ENCODE data around the gene NR6A1. TPM values are rescaled to one million over a fixed set of nuclear protein-coding genes. Genes with fewer than 3 reads are reported as not detected.
A peak's percentile ranks its signal among the peaks of the same experiment; 100 is the strongest.

The NR6A1 gene
- total and polyA plus RNA-seq, 12 donors, result 0.29 to 2.0 (median 1.2) TPM

DNA sequence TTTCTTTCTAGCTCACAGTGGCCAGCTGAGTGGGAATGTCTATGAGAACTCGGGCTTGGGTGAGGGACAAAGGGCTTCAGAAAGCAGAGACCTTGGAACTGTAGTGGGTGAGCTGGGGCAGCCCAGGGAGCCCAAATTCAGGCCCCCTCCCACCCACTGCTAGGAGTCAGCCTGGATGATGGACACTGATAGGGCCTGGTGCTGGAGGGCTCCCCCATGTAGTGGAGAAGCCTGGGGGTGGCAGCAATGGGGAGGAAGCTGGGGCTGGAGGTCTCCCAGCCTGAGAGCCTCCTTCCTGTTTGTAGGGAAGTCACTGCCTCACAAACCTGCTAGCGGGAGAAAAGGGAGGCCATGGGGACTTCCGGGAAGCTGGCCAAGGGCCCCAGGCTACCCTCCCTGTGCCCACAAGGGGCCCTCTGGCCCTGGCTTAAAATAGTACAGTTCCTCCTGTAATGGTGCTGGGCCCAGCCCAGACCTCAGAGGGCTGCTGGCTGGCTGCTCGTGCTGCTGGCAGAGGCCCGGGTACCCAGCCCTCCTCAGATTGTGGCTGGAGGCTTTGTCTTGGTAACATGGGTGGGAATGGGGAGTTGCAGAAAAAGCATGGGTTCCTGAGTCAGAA is 257.6 kb downstream of the NR6A1 start:
- ATAC-seq, result peak; percentile 78 to 97 (median 88)
- no peak overlapping the region for H3K27ac ChIP-seq
- peaks cover 0 to 20% (median 10%) of the 10 kb centered on the region in 9 donors for H3K4me1 ChIP-seq
- DNase-seq, result peak; percentile 23 to 55
- H3K9me3 ChIP-seq, result no peaks in the 10 kb centered on the region
- no peaks in the 10 kb centered on the region for H3K36me3 ChIP-seq
- TF ChIP-seq, protein P1, sequence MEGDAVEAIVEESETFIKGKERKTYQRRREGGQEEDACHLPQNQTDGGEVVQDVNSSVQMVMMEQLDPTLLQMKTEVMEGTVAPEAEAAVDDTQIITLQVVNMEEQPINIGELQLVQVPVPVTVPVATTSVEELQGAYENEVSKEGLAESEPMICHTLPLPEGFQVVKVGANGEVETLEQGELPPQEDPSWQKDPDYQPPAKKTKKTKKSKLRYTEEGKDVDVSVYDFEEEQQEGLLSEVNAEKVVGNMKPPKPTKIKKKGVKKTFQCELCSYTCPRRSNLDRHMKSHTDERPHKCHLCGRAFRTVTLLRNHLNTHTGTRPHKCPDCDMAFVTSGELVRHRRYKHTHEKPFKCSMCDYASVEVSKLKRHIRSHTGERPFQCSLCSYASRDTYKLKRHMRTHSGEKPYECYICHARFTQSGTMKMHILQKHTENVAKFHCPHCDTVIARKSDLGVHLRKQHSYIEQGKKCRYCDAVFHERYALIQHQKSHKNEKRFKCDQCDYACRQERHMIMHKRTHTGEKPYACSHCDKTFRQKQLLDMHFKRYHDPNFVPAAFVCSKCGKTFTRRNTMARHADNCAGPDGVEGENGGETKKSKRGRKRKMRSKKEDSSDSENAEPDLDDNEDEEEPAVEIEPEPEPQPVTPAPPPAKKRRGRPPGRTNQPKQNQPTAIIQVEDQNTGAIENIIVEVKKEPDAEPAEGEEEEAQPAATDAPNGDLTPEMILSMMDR (IDR thresholded peaks at IDR 0.05), result no peak
- peaks cover 0 to 4% (median 0%) of the 10 kb centered on the region in 7 donors for H3K27me3 ChIP-seq
- H3K4me3 ChIP-seq, result no peak overlapping the region
- intact Hi-C loops (cut with DNase I), result no loop called here
- WGBS, 2 donors, result 26 to 31% methylated on average over 5 of the region's 5 CpGs

DNA sequence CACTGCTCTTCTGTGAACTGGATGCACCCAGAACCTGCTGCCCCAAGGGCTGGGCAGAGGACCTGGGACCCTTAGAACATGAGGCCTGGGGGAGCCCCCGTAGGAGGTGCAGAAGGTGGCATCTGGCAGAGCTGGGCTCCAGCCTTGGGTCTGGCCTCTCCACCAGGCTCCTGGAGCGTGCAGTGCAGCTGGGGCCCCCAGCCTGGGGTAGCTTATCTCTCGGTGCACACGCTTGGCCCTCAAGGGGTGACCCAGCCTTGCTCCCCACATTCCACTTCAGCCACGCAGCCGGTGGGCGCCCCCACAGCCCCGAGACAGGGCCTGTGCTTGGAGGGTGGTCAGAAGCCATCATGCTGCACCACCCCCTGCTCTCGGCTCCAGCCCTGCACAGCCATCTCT is 258.3 kb downstream of the NR6A1 start:
- Histone ChIP-seq H3K27me3 (peaks cover 0 to 4% (median 0%) of the 10 kb centered on the region in 7 donors), H3K9me3 (no peaks in the 10 kb centered on the region), H3K27ac (no peak overlapping the region), H3K4me3 (no peak overlapping the region), H3K36me3 (no peaks in the 10 kb centered on the region), H3K4me1 (peaks cover 0 to 20% (median 10%) of the 10 kb centered on the region in 9 donors)
- intact Hi-C loops (cut with DNase I), result no loop called here
- peak in 2 of 8 donors; percentile 16 to 31 for ATAC-seq
- DNase-seq, result no peak
- WGBS, 2 donors, result 80 to 81% methylated on average over 9 of the region's 9 CpGs
- TF ChIP-seq, protein P1 (IDR thresholded peaks at IDR 0.05), result no peak

DNA sequence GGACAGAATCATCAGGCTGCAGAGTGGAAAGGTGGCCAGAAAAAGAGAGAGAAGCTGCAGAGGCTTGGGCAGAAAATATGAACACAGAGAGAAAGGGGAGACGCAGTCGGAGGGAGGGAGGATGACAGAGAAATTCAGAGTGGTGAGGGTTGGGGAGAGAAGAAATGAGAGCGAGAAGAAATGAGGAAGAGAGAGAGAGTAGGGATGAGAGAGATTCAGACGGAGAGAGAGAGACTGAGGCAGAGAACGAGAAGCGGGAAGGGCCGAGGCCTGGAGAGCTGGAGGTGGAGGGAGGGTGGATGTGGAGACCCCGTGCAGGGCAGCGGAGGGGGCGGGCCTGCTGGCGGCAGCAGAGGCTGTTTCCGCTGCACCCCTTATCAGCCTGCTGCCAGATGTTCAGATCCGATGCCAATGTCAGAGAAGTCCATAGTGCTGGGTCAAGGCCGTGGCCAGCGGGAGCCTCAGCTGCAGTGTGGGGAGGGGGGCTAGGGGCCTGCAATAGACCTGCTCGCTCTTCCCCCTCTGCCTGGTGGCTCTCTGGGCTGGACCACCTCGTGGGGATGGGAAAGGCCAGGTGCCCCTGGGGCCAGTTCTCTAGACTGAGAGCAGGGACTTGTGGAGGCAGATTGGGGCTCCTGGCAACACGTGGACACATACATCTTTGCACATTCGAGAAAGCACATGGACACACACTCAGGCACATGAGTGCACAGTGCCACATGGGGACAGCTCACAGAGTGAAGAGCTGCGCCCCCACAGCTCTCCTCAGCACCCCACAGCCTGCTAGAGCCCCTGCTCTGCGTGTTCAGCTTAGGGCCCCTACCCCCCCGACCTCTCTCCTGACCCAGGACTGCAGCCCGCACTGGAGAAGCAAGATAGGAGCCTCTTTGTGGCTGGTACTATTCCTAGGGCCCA is 259.0 kb downstream of the NR6A1 start:
- TF ChIP-seq, protein P1 (IDR thresholded peaks at IDR 0.05), result no peak
- DNase-seq, result no peak
- intact Hi-C loops (cut with DNase I), result no loop called here
- H3K4me1 ChIP-seq, result peaks cover 0 to 20% (median 10%) of the 10 kb centered on the region in 9 donors
- H3K27ac ChIP-seq, result no peak overlapping the region
- peak in 1 of 8 donors; percentile 28 for ATAC-seq
- H3K27me3 ChIP-seq, result peaks cover 0 to 3% (median 0%) of the 10 kb centered on the region in 7 donors
- H3K9me3 ChIP-seq, result no peaks in the 10 kb centered on the region
- no peak overlapping the region for H3K4me3 ChIP-seq
- H3K36me3 ChIP-seq, result no peaks in the 10 kb centered on the region
- 50 to 62% methylated on average over 22 to 23 of the region's 23 CpGs for WGBS, 2 donors

DNA sequence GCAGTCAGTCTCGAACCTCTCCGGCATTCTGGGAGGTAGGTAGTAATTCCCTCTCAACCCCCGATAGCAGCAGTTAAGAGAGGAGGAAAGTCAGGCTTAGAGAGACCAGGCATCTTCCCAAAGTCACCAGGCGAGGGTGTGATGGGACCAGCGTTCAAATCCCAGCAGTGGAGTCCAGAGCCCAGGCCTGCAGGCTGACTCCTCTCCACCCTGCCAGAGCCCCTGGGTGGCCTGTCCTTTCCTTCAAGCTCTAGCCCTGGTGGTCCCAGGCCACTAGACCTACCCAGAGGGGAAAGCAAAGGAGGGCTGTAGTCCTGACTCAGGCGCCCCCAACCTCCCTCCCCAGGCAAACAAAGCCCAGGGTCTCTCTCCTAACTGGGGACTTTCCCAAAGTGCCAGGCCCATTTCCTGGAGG is 259.7 kb downstream of the NR6A1 start:
- no peak for DNase-seq
- Histone ChIP-seq H3K4me3 (no peak overlapping the region), H3K27ac (no peak overlapping the region), H3K27me3 (peaks cover 0 to 4% (median 0%) of the 10 kb centered on the region in 7 donors), H3K36me3 (no peaks in the 10 kb centered on the region), H3K9me3 (no peaks in the 10 kb centered on the region), H3K4me1 (peaks cover 0 to 20% (median 10%) of the 10 kb centered on the region in 9 donors)
- intact Hi-C loops (cut with DNase I), result no loop called here
- TF ChIP-seq, protein P1 (IDR thresholded peaks at IDR 0.05), result no peak
- ATAC-seq, result no peak
- WGBS, 2 donors, result 85 to 87% methylated on average over 6 of the region's 6 CpGs

Measured in heart right ventricle (tissue), 16 donors.